HG03378 (cell line): ENCODE results near the gene TRPC4AP.

Experiments
- ATAC-seq: cut with Tn5 transposase; IDR thresholded peaks from one replicate; pipeline ENCODE4 v1.9.1; 2021; ENCODE audit warnings: mild to moderate bottlenecking, moderate library complexity; ENCODE audit not compliant: unreplicated experiment

The TRPC4AP gene

GRCh38 chr20:34989670-34990069, 102.9 kb downstream of the TRPC4AP start:
- ATAC-seq = no peak

GRCh38 chr20:34989118-34989517, 103.5 kb downstream of the TRPC4AP start:
- no peak for ATAC-seq

DNA sequence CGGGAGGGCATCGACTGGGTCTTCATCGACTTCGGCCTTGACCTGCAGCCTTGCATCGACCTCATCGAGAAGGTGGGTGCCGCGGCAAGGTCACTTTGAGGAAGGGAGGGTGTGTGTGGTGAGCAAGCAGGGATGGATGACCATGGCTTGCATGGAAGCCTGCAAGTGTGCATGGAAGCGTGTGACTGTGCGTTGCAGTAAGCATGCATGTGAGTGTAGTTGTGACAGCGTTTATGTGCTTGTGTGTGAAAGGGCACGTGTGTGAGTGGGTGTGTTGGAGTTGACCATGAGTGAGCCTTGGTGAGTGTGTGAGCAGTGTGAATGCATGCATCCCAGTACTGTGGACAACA, 104.4 kb downstream of the TRPC4AP start:
- ATAC-seq = no peak

DNA sequence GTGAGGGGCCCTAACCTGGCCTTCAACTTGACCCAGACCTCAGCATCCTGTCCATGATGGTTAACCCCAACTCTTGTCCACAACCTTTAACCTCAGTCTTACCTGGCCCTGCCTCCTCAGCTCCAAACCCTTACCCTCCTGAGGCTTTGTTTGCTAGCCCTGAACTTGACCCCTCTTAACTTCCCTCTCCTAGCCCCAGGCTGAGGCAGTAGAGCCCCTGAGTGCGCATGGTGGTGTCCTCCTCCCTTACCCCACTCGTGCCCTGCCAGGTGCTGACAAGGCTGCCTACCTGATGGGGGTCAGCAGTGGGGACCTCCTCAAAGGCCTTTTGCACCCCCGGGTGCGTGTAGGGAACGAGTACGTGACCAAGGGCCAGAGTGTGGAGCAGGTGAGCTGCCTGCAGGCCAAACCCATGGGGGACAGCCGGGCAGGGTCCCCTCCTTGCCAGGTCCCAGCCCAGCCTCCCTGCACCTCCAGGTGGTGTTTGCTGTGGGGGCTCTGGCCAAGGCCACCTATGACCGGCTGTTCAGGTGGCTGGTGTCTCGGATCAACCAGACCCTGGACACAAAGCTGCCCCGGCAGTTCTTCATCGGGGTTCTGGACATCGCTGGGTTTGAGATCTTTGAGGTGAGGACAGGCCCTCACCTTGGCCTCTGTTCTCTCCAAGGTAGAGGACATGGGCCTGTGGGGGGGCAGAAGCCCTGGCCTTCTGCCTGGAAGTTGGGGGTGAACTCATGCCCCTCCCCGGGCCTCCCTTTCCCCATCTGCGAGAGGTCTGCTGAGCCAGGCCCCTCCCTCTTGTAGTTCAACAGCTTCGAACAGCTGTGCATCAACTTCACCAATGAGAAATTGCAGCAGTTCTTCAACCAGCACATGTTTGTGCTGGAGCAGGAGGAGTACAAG, 105.1 kb downstream of the TRPC4AP start:
- no peak for ATAC-seq

- ATAC-seq = no peak
Observed at GRCh38 chr20:34986311-34987287, 106.0 kb downstream of the TRPC4AP start.

- no peak for ATAC-seq
Observed at GRCh38 chr20:34985461-34986310, 106.9 kb downstream of the TRPC4AP start.

DNA sequence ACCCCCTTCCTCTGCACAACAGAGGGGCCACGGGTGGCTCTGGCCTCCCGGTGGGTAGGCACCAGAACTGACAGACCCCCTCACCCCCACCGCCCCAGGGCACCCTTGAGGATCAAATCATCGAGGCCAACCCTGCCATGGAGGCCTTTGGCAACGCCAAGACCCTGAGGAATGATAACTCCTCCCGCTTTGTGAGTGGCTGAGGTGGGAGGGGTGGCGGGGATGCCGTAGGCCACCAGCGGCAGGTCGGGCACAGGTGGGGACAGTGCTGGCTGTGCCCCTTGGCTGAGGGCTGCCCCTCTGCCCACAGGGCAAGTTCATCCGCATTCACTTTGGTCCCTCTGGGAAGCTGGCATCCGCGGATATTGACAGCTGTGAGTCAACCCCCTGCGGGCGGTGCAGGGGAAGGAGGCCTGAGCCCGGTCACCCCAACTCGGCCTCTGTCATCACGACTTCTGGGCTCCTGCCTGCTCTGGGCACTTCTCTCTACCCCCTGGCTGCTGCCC, 107.8 kb downstream of the TRPC4AP start:
- ATAC-seq = no peak

DNA sequence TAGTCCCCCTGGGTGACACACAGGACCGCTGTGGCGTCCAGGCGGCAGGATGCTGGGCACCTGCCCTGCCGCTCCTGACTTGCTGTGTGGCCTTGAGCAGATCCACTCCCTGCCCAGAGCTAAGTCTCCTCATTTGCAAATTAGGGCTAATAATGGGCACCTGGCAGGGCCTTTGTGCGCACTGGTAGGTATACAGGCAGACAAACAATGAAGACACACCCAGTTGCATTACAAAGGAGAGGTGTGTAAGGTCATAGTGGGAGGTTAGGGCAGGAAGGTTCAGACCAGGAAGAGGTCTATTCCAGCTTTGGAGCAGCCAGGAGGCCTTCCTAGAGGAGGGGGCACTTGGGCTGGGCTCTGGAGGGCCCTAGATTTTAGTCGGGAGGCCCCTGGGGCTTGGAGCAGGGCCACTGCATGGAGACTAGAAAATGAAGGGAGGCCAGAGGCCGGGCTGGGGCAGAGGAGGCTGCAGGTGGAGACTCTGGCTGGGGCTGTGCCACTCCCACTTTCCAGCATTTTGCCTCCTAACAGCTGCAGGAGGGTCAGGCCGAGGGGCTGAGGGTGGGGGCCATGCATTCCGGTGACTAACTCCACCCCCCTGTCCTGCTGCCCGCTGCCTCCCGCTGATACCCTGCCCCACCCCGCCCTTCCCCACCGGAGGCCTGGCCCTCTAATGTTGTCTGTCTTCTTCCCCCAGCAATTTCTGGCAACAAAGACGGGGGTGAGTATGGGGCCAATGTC, 108.4 kb downstream of the TRPC4AP start:
- ATAC-seq = no peak

- no peak for ATAC-seq
Observed at GRCh38 chr20:34983089-34983820, 109.4 kb downstream of the TRPC4AP start.

GRCh38 chr20:34982270-34983088, 110.1 kb downstream of the TRPC4AP start:
- ATAC-seq = no peak

GRCh38 chr20:34980543-34981233, 111.9 kb downstream of the TRPC4AP start:
- ATAC-seq = no peak

DNA sequence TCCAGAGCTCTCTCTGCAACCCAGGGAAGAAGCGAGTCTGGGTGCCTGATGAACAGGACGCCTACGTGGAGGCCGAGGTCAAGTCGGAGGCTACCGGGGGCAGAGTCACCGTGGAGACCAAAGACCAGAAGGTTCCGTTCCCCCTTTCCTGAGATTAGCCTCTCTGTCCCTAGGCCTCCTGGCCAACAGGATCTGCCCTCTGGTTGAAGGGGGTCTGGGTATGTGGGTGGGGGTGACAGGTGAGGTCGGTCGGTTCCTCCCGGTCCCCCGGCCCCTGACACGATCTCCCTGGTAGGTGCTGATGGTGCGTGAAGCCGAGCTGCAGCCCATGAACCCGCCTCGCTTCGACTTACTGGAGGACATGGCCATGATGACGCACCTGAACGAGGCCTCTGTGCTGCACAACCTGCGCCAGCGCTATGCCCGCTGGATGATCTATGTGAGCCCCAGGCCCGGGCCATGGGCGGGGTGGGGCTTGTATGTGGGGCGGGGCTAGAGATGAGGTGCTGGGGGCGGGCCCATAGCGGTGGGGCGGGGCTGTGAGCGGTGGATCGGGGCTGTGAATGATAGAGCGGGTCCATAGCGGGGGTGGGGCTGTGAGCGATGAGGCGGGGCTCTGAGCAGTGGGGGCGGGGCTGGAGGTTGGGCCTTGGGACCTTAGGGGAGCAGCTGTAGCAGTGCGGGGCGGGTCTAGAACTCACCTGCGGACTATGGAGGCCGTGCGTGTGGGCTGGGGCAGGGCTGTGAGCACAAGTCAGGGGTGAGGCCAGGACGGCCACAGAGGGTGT, 113.0 kb downstream of the TRPC4AP start:
- no peak for ATAC-seq

DNA sequence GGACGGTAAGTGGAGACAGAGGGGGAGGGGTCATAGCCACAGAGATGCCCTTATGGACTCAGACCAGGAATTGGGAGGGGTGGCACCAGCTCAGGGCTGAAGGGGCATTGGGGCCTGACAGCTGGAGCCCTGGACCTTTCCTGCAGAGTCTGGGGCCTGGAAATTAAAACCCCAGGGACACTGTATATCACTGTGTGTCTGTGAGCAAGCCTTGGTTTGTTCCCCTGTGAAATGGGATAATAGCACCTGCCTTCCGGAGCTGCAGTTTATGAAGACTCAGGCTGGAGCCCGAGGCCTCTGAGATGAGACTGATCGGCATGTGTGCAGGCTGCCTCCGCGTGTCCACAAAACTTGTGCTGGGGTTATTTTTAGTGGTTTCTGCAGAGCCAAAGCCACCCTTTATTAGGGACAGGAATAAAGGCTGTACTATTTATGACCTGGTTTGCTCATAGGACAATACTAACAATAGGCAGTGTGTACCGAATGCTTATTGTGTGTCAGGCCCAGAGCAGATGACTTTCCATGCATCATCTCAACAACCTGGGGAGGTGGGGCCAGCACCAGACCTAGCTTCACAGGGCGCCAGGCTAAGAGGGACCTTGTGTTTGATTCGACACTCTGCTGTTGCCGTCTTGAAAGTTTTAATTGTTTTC, 114.4 kb downstream of the TRPC4AP start:
- no peak for ATAC-seq

- ATAC-seq = no peak
Observed at GRCh38 chr20:34977365-34978091, 115.1 kb downstream of the TRPC4AP start.

- no peak for ATAC-seq
Observed at GRCh38 chr20:34976286-34976685, 116.3 kb downstream of the TRPC4AP start.

GRCh38 chr20:34974246-34974645, 118.4 kb downstream of the TRPC4AP start:
- ATAC-seq = no peak
